ENCODE results near the gene WNT9A. TPM values are rescaled to one million over a fixed set of nuclear protein-coding genes. Genes with fewer than 3 reads are reported as not detected.

Gene WNT9A
- total and polyA plus RNA-seq, 4 donors: 2.6 to 8.6 (median 4.9) TPM

DNA sequence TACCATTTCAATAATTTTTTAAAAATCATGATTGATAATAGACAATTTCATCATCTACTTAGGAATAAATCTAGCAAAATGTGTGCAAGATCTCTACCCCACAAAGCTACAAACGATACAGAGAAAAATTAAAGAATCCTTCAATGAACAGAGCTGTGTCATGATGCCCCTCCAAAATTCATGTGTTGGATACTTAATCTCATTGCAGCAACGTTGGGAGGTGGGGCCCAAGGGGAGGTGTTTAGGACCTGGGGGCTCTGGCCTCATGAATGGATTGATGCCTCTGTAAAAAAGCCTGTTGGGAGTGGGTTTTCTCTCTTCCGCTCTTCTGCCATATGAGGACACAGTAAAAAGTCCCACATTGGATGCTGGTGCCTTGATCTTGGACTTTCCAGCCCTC lies 77.4 kb downstream of the WNT9A start:
- Histone ChIP-seq H3K36me3 (ENCODE audit: control insufficient read depth in 4 of 4, insufficient read depth in 4 of 4, low read length in 4 of 4) (no peaks in the 10 kb centered on the region), H3K27ac (ENCODE audit: low read depth in 1 of 2, low read length in 1 of 2) (no peak overlapping the region), H3K9me3 (ENCODE audit: control insufficient read depth in 4 of 4, insufficient read depth in 3 of 4, low read length in 3 of 4) (peaks cover 0 to 18% (median 3%) of the 10 kb centered on the region in 4 donors), H3K4me1 (ENCODE audit: control insufficient read depth in 5 of 5, insufficient read depth in 5 of 5, low read length in 5 of 5) (peaks cover 0 to 1% (median 0%) of the 10 kb centered on the region in 5 donors), H3K27me3 (ENCODE audit: control insufficient read depth in 3 of 3, insufficient read depth in 3 of 3, low read length in 2 of 3) (no peaks in the 10 kb centered on the region), H3K9ac (ENCODE audit: insufficient read depth in 1 of 2, low read length in 2 of 2) (no peak overlapping the region), H3K4me3 (no peak overlapping the region)
- no peak for TF ChIP-seq CTCF (IDR thresholded peaks at IDR 0.05; ENCODE audit: control extremely low read depth, extremely low read depth)
- 47 to 63% methylated on average over 3 of the region's 3 CpGs for WGBS, 2 donors
- DNase-seq (no peak), ATAC-seq (ENCODE audit: insufficient read depth, low FRiP score) (no peak)

GRCh38 chr1:227869851-227870305 lies 77.9 kb downstream of the WNT9A start:
- H3K27ac ChIP-seq (ENCODE audit: low read depth in 1 of 2, low read length in 1 of 2): no peak overlapping the region
- no peak overlapping the region for H3K9ac ChIP-seq (ENCODE audit: insufficient read depth in 1 of 2, low read length in 2 of 2)
- no peak for DNase-seq
- H3K4me3 ChIP-seq: no peak overlapping the region
- TF ChIP-seq CTCF (IDR thresholded peaks at IDR 0.05; ENCODE audit: control extremely low read depth, extremely low read depth): no peak
- peaks cover 0 to 20% (median 7%) of the 10 kb centered on the region in 4 donors for H3K9me3 ChIP-seq (ENCODE audit: control insufficient read depth in 4 of 4, insufficient read depth in 3 of 4, low read length in 3 of 4)
- peaks cover 0 to 1% (median 0%) of the 10 kb centered on the region in 5 donors for H3K4me1 ChIP-seq (ENCODE audit: control insufficient read depth in 5 of 5, insufficient read depth in 5 of 5, low read length in 5 of 5)
- H3K36me3 ChIP-seq (ENCODE audit: control insufficient read depth in 4 of 4, insufficient read depth in 4 of 4, low read length in 4 of 4): no peaks in the 10 kb centered on the region
- H3K27me3 ChIP-seq (ENCODE audit: control insufficient read depth in 3 of 3, insufficient read depth in 3 of 3, low read length in 2 of 3): no peaks in the 10 kb centered on the region
- 18 to 48% methylated on average over 5 of the region's 5 CpGs for WGBS, 2 donors
- ATAC-seq (ENCODE audit: insufficient read depth, low FRiP score): no peak

DNA sequence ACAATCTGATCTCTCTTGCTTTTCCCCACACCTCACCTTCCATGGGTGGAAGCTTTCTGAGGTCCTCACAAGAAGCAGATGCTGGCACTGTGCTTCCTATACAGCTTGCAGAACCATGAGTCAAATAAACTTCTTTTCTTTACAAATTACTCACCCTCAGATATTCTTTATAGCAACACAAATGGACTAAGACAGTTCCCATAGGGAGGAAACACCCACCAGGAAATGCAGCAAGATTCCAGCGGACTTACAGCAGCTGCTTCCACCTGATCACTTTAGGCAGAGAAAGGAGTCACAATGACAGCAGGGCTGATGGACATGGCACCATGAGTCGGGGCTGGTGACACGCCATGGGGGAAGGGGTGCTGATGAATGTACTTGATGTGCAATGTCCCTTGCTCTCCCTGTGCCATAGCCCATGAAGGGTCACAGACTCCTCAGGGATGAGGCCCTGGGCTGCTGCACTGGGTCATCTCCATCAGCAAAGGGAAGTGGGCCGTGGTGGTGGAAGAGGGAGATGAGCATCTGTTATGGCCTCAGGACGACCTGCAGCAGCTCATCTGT lies 78.4 kb downstream of the WNT9A start:
- TF ChIP-seq CTCF (IDR thresholded peaks at IDR 0.05; ENCODE audit: control extremely low read depth, extremely low read depth): no peak
- Histone ChIP-seq H3K27ac (ENCODE audit: low read depth in 1 of 2, low read length in 1 of 2) (no peak overlapping the region), H3K9ac (ENCODE audit: insufficient read depth in 1 of 2, low read length in 2 of 2) (no peak overlapping the region), H3K9me3 (ENCODE audit: control insufficient read depth in 4 of 4, insufficient read depth in 3 of 4, low read length in 3 of 4) (peaks cover 0 to 20% (median 7%) of the 10 kb centered on the region in 4 donors), H3K4me1 (ENCODE audit: control insufficient read depth in 5 of 5, insufficient read depth in 5 of 5, low read length in 5 of 5) (peaks cover 0 to 1% (median 0%) of the 10 kb centered on the region in 5 donors), H3K27me3 (ENCODE audit: control insufficient read depth in 3 of 3, insufficient read depth in 3 of 3, low read length in 2 of 3) (no peaks in the 10 kb centered on the region), H3K36me3 (ENCODE audit: control insufficient read depth in 4 of 4, insufficient read depth in 4 of 4, low read length in 4 of 4) (no peaks in the 10 kb centered on the region), H3K4me3 (no peak overlapping the region)
- no peak for ATAC-seq (ENCODE audit: insufficient read depth, low FRiP score)
- 32 to 54% methylated on average over 5 of the region's 5 CpGs for WGBS, 2 donors
- DNase-seq: no peak

Small RNA genes lying within 50 kb of the gene (small RNA-seq; reads per million reads assigned to genes)
- gene MIR5008 (ENCODE audit: low replicate concordance) (not detected), gene SEPT14P17 (ENCODE audit: low replicate concordance) (not detected)

Other genes starting within 250 kb of the WNT9A start
- 10 to 100 TPM in 1 of 2 donors, 1 to 10 TPM in 1; 9.4 to 23.0 TPM for gene JMJD4, start 212.6 kb downstream of the WNT9A start, total RNA-seq
- 10 to 100 TPM; 12.3 to 18.9 TPM for gene JMJD4, start 212.6 kb downstream of the WNT9A start, polyA plus RNA-seq
- gene SNAP47, start 212.5 kb downstream of the WNT9A start, total RNA-seq: 10 to 100 TPM; 27.8 to 63.0 TPM
- 10 to 100 TPM; 10.6 to 17.7 TPM for gene SNAP47, start 212.5 kb downstream of the WNT9A start, polyA plus RNA-seq
- not detected for gene PRSS38, start 132.3 kb downstream of the WNT9A start, total RNA-seq
- gene PRSS38, start 132.3 kb downstream of the WNT9A start, polyA plus RNA-seq: not detected
- 1 to 10 TPM in 1 of 2 donors, under 1 TPM in 1; 0.09 to 3.1 TPM for gene WNT3A, start 59.1 kb upstream of the WNT9A start, total RNA-seq
- 1 to 10 TPM; 1.6 to 2.2 TPM for gene WNT3A, start 59.1 kb upstream of the WNT9A start, polyA plus RNA-seq
- 100 to 1,000 TPM; 226 to 500 TPM for gene ARF1, start 134.8 kb upstream of the WNT9A start, total RNA-seq
- 100 to 1,000 TPM; 379 to 713 TPM for gene ARF1, start 134.8 kb upstream of the WNT9A start, polyA plus RNA-seq
- 10 to 100 TPM in 1 of 2 donors, 1 to 10 TPM in 1; 9.1 to 16.3 TPM for gene C1orf35, start 155.4 kb upstream of the WNT9A start, total RNA-seq
- 10 to 100 TPM; 13.7 to 19.9 TPM for gene C1orf35, start 155.4 kb upstream of the WNT9A start, polyA plus RNA-seq
- 10 to 100 TPM; 44.4 to 60.0 TPM for gene MRPL55, start 161.4 kb upstream of the WNT9A start, total RNA-seq
- 100 to 1,000 TPM in 1 of 2 donors, 10 to 100 TPM in 1; 86.6 to 137 TPM for gene MRPL55, start 161.4 kb upstream of the WNT9A start, polyA plus RNA-seq
- gene GUK1, start 192.3 kb upstream of the WNT9A start, total RNA-seq: 100 to 1,000 TPM; 158 to 256 TPM
- 100 to 1,000 TPM; 358 to 476 TPM for gene GUK1, start 192.3 kb upstream of the WNT9A start, polyA plus RNA-seq
- 1 to 10 TPM; 1.8 to 6.7 TPM for gene GJC2, start 202.0 kb upstream of the WNT9A start, total RNA-seq
- gene GJC2, start 202.0 kb upstream of the WNT9A start, polyA plus RNA-seq: 1 to 10 TPM; 1.5 to 3.4 TPM
- gene IBA57, start 217.9 kb upstream of the WNT9A start, total RNA-seq: 10 to 100 TPM in 1 of 2 donors, 1 to 10 TPM in 1; 8.4 to 21.4 TPM
- 1 to 10 TPM; 2.8 to 5.4 TPM for gene IBA57, start 217.9 kb upstream of the WNT9A start, polyA plus RNA-seq

All from lung (tissue), 13 donors.